ENCODE measurements around the gene LSR.

GRCh38 chr19:35288331-35288730, 39.5 kb downstream of the LSR start:
- TF ChIP-seq CTCF (IDR thresholded peaks at IDR 0.05 in 4 of 5, conservative IDR thresholded peaks at IDR 0.05 in 1 of 5) (no peak), POLR2A (IDR thresholded peaks at IDR 0.05) (no peak)
